Lung (tissue), 12 donors: ENCODE data around the gene ZNF813. TPM values are rescaled to one million over a fixed set of nuclear protein-coding genes. Genes with fewer than 3 reads are reported as not detected.

Source experiments
- ATAC-seq: fragments of 200-7000 bp; cut with Tn5 transposase; one replicate; pipeline ENCODE4 v1.9.1; 2020; ENCODE audit warnings: moderate number of reproducible peaks; ENCODE audit not compliant: insufficient read depth, low FRiP score
- DNase-seq, 3 donors: peaks; one replicate each; pipeline ENCODE4 v3.0.0-alpha.2; 2013 to 2017
- H3K27ac ChIP-seq, 2 donors: one replicate each; pipeline ENCODE4 v1.5.1; 2013; ENCODE audit warnings: mild to moderate bottlenecking in 2 of 2, moderate library complexity in 2 of 2, control low read depth in 1 of 2, inconsistent platforms in 1 of 2, low read depth in 1 of 2, low read length in 1 of 2
- H3K27me3 ChIP-seq, 3 donors: one replicate each; pipeline ENCODE4 v1.5.1; 2013; ENCODE audit warnings: low read length in 2 of 3; ENCODE audit not compliant: control insufficient read depth in 3 of 3, insufficient read depth in 3 of 3
- H3K36me3 ChIP-seq, 4 donors: one replicate each; pipeline ENCODE4 v1.5.1; 2013; ENCODE audit warnings: low read length in 4 of 4, mild to moderate bottlenecking in 1 of 4, moderate library complexity in 1 of 4; ENCODE audit not compliant: control insufficient read depth in 4 of 4, insufficient read depth in 4 of 4
- H3K4me1 ChIP-seq, 5 donors: one replicate each; pipeline ENCODE4 v1.5.1; 2013; ENCODE audit warnings: low read length in 5 of 5, mild to moderate bottlenecking in 2 of 5, moderate library complexity in 1 of 5; ENCODE audit not compliant: control insufficient read depth in 5 of 5, insufficient read depth in 5 of 5
- H3K4me3 ChIP-seq: one replicate; pipeline ENCODE4 v1.5.1; 2013; ENCODE audit warnings: mild to moderate bottlenecking, control low read depth, moderate library complexity
- H3K9ac ChIP-seq, 2 donors: one replicate each; pipeline ENCODE4 v1.5.1; 2013; ENCODE audit warnings: low read length in 2 of 2, control low read depth in 1 of 2; ENCODE audit not compliant: insufficient read depth in 1 of 2
- H3K9me3 ChIP-seq, 4 donors: one replicate each; pipeline ENCODE4 v1.5.1; 2013; ENCODE audit warnings: low read length in 3 of 4, mild to moderate bottlenecking in 1 of 4, moderate library complexity in 1 of 4; ENCODE audit not compliant: control insufficient read depth in 4 of 4, insufficient read depth in 3 of 4
- CTCF ChIP-seq: IDR thresholded peaks from 2 replicates; pipeline ENCODE4 v1.5.1; 2012; ENCODE audit warnings: mild to moderate bottlenecking; ENCODE audit errors: control extremely low read depth, extremely low read depth
- WGBS, 2 donors: extraction: QIAGEN DNeasy Blood & Tissue Kit; methylation state at CpG; one replicate each; pipeline ENCODE4 v1.1.7; 2013; 5-methylcytosine and 5-hydroxymethylcytosine counted together
- polyA plus RNA-seq, 2 donors: library from polyadenylated mRNA; stranded (reverse); fragments of 200-250 nt; gene quantifications; one replicate each; pipeline ENCODE4 v1.2.1, GENCODE V29; 2013
- total RNA-seq, 2 donors: library from RNA; depleted of rRNA in 1 of 2; stranded (reverse); fragments of >200 nt in 1 of 2; gene quantifications; one replicate each; pipeline ENCODE4 v1.2.1, GENCODE V29; 2014 to 2021
- donor health status: control.
- donor health status: control.
- donor health status: Bipolar disorder and iron deficiency.
- donor health status: healthy.
- donor health status: DM: yes; HTN: yes; CAD: no.

The ZNF813 gene
- total and polyA plus RNA-seq, 4 donors: 1.2 to 5.3 (median 2.0) TPM

- peaks cover 0 to 13% (median 5%) of the 10 kb centered on the region in 5 donors for H3K4me1 ChIP-seq
- H3K9ac ChIP-seq: peak overlapping the region in 1 of 2 donors; percentile 42
- peak overlapping the region; percentile 35 for H3K4me3 ChIP-seq
- H3K36me3 ChIP-seq: no peaks in the 10 kb centered on the region
- peak overlapping the region; percentile 89 to 91 for H3K27ac ChIP-seq
- DNase-seq (no peak), ATAC-seq (no peak)
- TF ChIP-seq CTCF: no peak
- WGBS, 2 donors: 65 to 68% methylated on average over 13 of the region's 13 CpGs
- H3K9me3 ChIP-seq: peaks cover 0 to 3% (median 0%) of the 10 kb centered on the region in 4 donors
- H3K27me3 ChIP-seq: no peaks in the 10 kb centered on the region
Measured at GRCh38 chr19:53520163-53520546, 52.6 kb downstream of the ZNF813 start.

GRCh38 chr19:53520547-53521372 is 53.2 kb downstream of the ZNF813 start:
- Histone ChIP-seq H3K4me3 (peak overlapping the region; percentile 55), H3K36me3 (no peaks in the 10 kb centered on the region), H3K27ac (peak overlapping the region; percentile 89 to 91), H3K4me1 (peaks cover 0 to 13% (median 5%) of the 10 kb centered on the region in 5 donors), H3K27me3 (no peaks in the 10 kb centered on the region), H3K9ac (peak overlapping the region in 1 of 2 donors; percentile 42), H3K9me3 (peaks cover 0 to 3% (median 0%) of the 10 kb centered on the region in 4 donors)
- ATAC-seq: peak; percentile 97
- 1% methylated on average over 46 of the region's 46 CpGs for WGBS, 2 donors
- DNase-seq: peak; percentile 99 to 100 (median 100)
- no peak for TF ChIP-seq CTCF

GRCh38 chr19:53521373-53522202 is 54.1 kb downstream of the ZNF813 start:
- TF ChIP-seq CTCF: no peak
- H3K9me3 ChIP-seq: peaks cover 0 to 3% (median 1%) of the 10 kb centered on the region in 4 donors
- no peak for ATAC-seq
- no peaks in the 10 kb centered on the region for H3K27me3 ChIP-seq
- peaks cover 0 to 13% (median 5%) of the 10 kb centered on the region in 5 donors for H3K4me1 ChIP-seq
- H3K9ac ChIP-seq: no peak overlapping the region
- 17 to 19% methylated on average over 33 of the region's 33 CpGs for WGBS, 2 donors
- DNase-seq: no peak
- H3K27ac ChIP-seq: peak overlapping the region in 1 of 2 donors; percentile 9
- peak overlapping the region; percentile 55 for H3K4me3 ChIP-seq
- H3K36me3 ChIP-seq: no peaks in the 10 kb centered on the region
